Caco-2 (cell line): ENCODE results near the gene COL6A2. TPM values are rescaled to one million over a fixed set of nuclear protein-coding genes. Genes with fewer than 3 reads are reported as not detected.

Source experiments
- BruUV-seq: library from RNA; stranded (reverse); fragments of 400-500 nt; replicated peaks from 2 replicates; lab custom pipeline; 2021; lab: Mats Ljungman, UMichigan
- CTCF ChIA-PET: fragments of 300-600 bp; sonication (Branson Sonifier 250); formaldehyde crosslinking; loops from one replicate; lab custom pipeline; 2022; ENCODE audit warnings: antibody characterized with exemption; lab: Charles Lee
- POLR2A ChIA-PET: fragments of 300-600 bp; sonication (Branson Sonifier 250); formaldehyde crosslinking; loops from one replicate; lab custom pipeline; 2022; ENCODE audit warnings: antibody characterized with exemption; lab: Charles Lee
- DNase-seq, 2 experiments: peaks; one replicate each; pipeline versions ENCODE4 v3.0.0 to v3.0.0-alpha.2; 2020 to 2022
- H3K27me3 ChIP-seq: replicated peaks from 2 replicates; pipeline ENCODE4 v1.6.0; 2011; ENCODE audit warnings: low read length; ENCODE audit not compliant: control insufficient read depth, insufficient read depth
- H3K36me3 ChIP-seq: 2 replicates; pipeline ENCODE4 v1.5.1; 2011; ENCODE audit warnings: low read length; ENCODE audit not compliant: control insufficient read depth, insufficient read depth
- H3K4me1 ChIP-seq: fragments of 250-450 bp; sonication (Bioruptor Pico); 2 replicates; pipeline ENCODE4 v1.5.1; 2020; ENCODE audit warnings: mild to moderate bottlenecking
- H3K4me3 ChIP-seq: 2 replicates; pipeline ENCODE4 v1.5.1; 2011; ENCODE audit warnings: low read depth, mild to moderate bottlenecking, control low read depth, low read length
- H3K9me3 ChIP-seq: fragments of 250-450 bp; sonication (Bioruptor Pico); 2 replicates; pipeline ENCODE4 v1.5.1; 2020; ENCODE audit warnings: mild to moderate bottlenecking, moderate library complexity
- H3K27ac Mint-ChIP-seq: one replicate; pipeline ENCODE4 v1.8.0; 2022; ENCODE audit warnings: mixed read lengths; ENCODE audit not compliant: unreplicated experiment
- H3K27me3 Mint-ChIP-seq: one replicate; pipeline ENCODE4 v1.8.0; 2022; ENCODE audit warnings: mixed read lengths; ENCODE audit not compliant: insufficient read depth, unreplicated experiment
- H3K36me3 Mint-ChIP-seq: one replicate; pipeline ENCODE4 v1.8.0; 2022; ENCODE audit warnings: mild to moderate bottlenecking, mixed read lengths; ENCODE audit not compliant: insufficient read depth, unreplicated experiment
- H3K4me1 Mint-ChIP-seq: one replicate; pipeline ENCODE4 v1.8.0; 2022; ENCODE audit warnings: low read depth, mixed read lengths; ENCODE audit not compliant: unreplicated experiment
- H3K4me3 Mint-ChIP-seq: one replicate; pipeline ENCODE4 v1.8.0; 2022; ENCODE audit warnings: mild to moderate bottlenecking, moderate library complexity, mixed read lengths; ENCODE audit not compliant: unreplicated experiment
- H3K9me3 Mint-ChIP-seq: one replicate; pipeline ENCODE4 v1.8.0; 2022; ENCODE audit warnings: mixed read lengths; ENCODE audit not compliant: unreplicated experiment
- intact Hi-C: fragments of 100-400 bp; cut with micrococcal nuclease; formaldehyde crosslinking; loops from one replicate; pipeline ENCODE4 v1.10.0; 2022; ENCODE audit not compliant: unreplicated experiment
- total RNA-seq: library from RNA; stranded (reverse); gene quantifications from 2 replicates; pipeline ENCODE4 v1.2.3, GENCODE V29; 2022
- TF ChIP-seq, protein P1 (sequence below), 2 experiments: fragments of 200-600 bp in 1 of 2; IDR thresholded peaks; 1 replicate in 1 of 2; 2 replicates in 1 of 2; pipeline versions ENCODE4 v1.5.1 to v1.8.0; 2011 to 2022; ENCODE audit warnings: antibody characterized with exemption in 1 of 2, control low read depth in 1 of 2, inconsistent platforms in 1 of 2, low read depth in 1 of 2, low read length in 1 of 2, mild to moderate bottlenecking in 1 of 2, moderate library complexity in 1 of 2; ENCODE audit not compliant: insufficient read depth in 1 of 2, severe bottlenecking in 1 of 2, unreplicated experiment in 1 of 2

Gene COL6A2
- total RNA-seq, 1 experiment from 2014 or later, result 8.8 TPM

DNA sequence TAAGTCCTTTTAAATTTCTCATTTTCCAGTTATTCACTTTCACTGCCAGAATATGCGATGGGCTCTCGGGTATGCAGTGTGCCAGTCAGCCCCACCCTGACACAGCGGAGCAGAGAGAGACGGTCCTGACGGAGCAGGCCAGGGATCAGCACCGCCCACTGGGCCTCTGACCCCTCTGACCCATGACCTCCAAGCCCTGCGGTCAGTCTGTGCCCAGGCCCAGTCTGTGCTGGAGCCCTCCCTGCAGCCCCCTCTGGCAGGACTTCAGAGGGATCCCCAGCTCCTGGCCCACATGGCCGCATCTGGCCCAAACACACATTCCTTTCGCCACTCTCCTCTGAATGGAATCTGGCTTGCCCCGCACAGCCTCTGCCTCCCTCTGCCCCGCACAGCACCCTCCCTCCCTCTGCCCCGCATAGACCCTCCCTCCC lies 43.4 kb upstream of the COL6A2 start:
- no peak overlapping the region for H3K4me3 Mint-ChIP-seq
- TF ChIP-seq, protein P1, sequence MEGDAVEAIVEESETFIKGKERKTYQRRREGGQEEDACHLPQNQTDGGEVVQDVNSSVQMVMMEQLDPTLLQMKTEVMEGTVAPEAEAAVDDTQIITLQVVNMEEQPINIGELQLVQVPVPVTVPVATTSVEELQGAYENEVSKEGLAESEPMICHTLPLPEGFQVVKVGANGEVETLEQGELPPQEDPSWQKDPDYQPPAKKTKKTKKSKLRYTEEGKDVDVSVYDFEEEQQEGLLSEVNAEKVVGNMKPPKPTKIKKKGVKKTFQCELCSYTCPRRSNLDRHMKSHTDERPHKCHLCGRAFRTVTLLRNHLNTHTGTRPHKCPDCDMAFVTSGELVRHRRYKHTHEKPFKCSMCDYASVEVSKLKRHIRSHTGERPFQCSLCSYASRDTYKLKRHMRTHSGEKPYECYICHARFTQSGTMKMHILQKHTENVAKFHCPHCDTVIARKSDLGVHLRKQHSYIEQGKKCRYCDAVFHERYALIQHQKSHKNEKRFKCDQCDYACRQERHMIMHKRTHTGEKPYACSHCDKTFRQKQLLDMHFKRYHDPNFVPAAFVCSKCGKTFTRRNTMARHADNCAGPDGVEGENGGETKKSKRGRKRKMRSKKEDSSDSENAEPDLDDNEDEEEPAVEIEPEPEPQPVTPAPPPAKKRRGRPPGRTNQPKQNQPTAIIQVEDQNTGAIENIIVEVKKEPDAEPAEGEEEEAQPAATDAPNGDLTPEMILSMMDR (IDR thresholded peaks at IDR 0.05; ENCODE audit: insufficient read depth in 1 of 2, low read depth in 1 of 2, low read length in 1 of 2, severe bottlenecking in 1 of 2, unreplicated experiment in 1 of 2), result no peak
- no peak overlapping the region for H3K27ac Mint-ChIP-seq
- Histone ChIP-seq H3K36me3 (no peaks in the 10 kb centered on the region), H3K4me1 (no peaks in the 10 kb centered on the region), H3K4me3 (no peak overlapping the region), H3K9me3 (no peaks in the 10 kb centered on the region), H3K27me3 (no peaks in the 10 kb centered on the region)
- no TSS peak for BruUV-seq
- no peaks in the 10 kb centered on the region for H3K27me3 Mint-ChIP-seq
- ChIA-PET CTCF (no interaction called here), POLR2A (no interaction called here)
- intact Hi-C loops, result no loop called here
- peaks cover 4% of the 10 kb centered on the region for H3K36me3 Mint-ChIP-seq
- H3K4me1 Mint-ChIP-seq, result no peaks in the 10 kb centered on the region
- peaks cover 8% of the 10 kb centered on the region for H3K9me3 Mint-ChIP-seq
- no peak for DNase-seq

DNA sequence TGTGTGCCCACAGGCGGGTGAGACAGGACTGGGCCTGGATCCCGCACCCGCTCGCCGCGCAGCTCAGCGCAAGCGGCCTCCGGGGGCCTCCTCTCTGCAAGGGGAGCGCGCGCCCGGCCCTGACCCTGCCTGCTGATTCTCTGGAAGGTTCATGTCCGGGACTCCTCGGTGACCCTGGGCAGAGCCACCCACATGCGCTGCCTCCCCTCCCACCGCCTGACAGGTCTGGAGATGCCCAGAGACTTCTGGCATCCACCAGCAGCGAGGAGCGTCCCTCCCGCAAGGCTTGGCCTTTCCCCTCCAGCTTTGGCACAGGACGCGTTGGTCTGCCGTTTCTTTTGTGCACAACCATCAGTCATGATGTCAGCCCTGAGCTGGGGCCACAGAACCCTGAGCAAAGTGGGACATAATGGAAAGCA lies 42.0 kb upstream of the COL6A2 start:
- no peaks in the 10 kb centered on the region for H3K27me3 Mint-ChIP-seq
- no peak overlapping the region for H3K27ac Mint-ChIP-seq
- H3K36me3 Mint-ChIP-seq, result peaks cover 4% of the 10 kb centered on the region
- no peak overlapping the region for H3K4me3 Mint-ChIP-seq
- no peaks in the 10 kb centered on the region for H3K36me3 ChIP-seq
- H3K9me3 ChIP-seq, result no peaks in the 10 kb centered on the region
- peak in 1 of 2 experiments; percentile 15 for DNase-seq
- no peaks in the 10 kb centered on the region for H3K4me1 Mint-ChIP-seq
- H3K4me3 ChIP-seq, result no peak overlapping the region
- CTCF ChIA-PET, result no interaction called here
- intact Hi-C loops, result no loop called here
- no peaks in the 10 kb centered on the region for H3K4me1 ChIP-seq
- TF ChIP-seq, protein P1 (IDR thresholded peaks at IDR 0.05; ENCODE audit: insufficient read depth in 1 of 2, low read depth in 1 of 2, low read length in 1 of 2, severe bottlenecking in 1 of 2, unreplicated experiment in 1 of 2), result no peak
- BruUV-seq, result no TSS peak
- peaks cover 10% of the 10 kb centered on the region for H3K9me3 Mint-ChIP-seq
- POLR2A ChIA-PET, result no interaction called here
- no peaks in the 10 kb centered on the region for H3K27me3 ChIP-seq

DNA sequence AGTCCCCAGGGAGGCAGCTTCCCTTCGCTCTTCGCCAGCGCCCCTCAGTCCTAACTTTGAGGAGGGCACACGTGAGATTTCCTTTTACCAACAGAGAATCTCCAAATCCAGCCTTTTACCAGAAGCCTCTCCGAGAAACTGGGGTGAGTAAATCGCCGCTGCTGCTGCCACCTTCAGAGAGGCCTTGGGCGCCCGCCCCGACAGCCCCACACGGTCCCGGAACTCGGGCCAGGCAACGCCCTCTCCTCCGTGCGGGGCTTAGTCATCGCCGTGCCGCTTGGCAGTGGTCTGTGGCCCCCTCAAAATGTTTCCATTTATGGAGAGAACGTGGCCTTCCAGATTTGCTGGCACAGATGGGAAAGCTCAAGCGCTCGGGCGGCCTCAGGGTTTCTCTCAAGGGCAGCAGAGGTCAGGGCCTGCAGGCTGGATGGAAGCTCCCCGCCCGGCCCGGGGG lies 41.4 kb upstream of the COL6A2 start:
- no peaks in the 10 kb centered on the region for H3K27me3 ChIP-seq
- H3K36me3 ChIP-seq, result no peaks in the 10 kb centered on the region
- H3K9me3 ChIP-seq, result no peaks in the 10 kb centered on the region
- DNase-seq, result peak in 1 of 2 experiments; percentile 4
- no peak overlapping the region for H3K27ac Mint-ChIP-seq
- TF ChIP-seq, protein P1 (IDR thresholded peaks at IDR 0.05; ENCODE audit: insufficient read depth in 1 of 2, low read depth in 1 of 2, low read length in 1 of 2, severe bottlenecking in 1 of 2, unreplicated experiment in 1 of 2), result no peak
- intact Hi-C loops, result no loop called here
- ChIA-PET CTCF (no interaction called here), POLR2A (no interaction called here)
- peaks cover 4% of the 10 kb centered on the region for H3K36me3 Mint-ChIP-seq
- no peaks in the 10 kb centered on the region for H3K4me1 ChIP-seq
- H3K9me3 Mint-ChIP-seq, result peaks cover 13% of the 10 kb centered on the region
- H3K4me1 Mint-ChIP-seq, result no peaks in the 10 kb centered on the region
- H3K4me3 ChIP-seq, result no peak overlapping the region
- BruUV-seq, result no TSS peak
- H3K27me3 Mint-ChIP-seq, result no peaks in the 10 kb centered on the region
- no peak overlapping the region for H3K4me3 Mint-ChIP-seq
